IPS-NIHi7 (cell line): Measurements from ENCODE around the gene ST7L.
"Not testable (repeated sequence)": the region's sequence is repeated elsewhere in the genome, so short reads cannot be mapped to it uniquely, and the experiment has no call there.

Experiments
- DNase-seq: peaks from one replicate; pipeline ENCODE4 v3.0.0; 2012; ENCODE audit warnings: mixed read lengths; ENCODE audit errors: extremely low spot score

Gene ST7L

DNA sequence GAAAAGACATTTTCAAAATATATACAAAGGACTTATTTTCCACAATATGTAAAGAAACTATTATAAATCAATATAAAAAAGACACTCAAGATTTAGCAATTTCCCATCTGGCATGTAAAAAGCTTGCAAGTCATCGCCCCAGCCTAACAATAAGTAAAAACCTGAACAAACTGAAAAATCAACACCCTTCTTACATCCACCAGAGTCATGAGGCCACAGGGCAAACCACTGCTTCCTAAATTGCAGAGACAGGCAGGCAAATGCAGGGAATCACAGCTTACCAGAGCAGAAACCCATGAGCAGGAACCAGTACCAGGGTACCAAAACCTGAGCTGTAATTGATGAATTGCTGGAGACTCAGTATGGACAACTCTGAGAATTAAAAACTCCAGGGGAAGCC, 126.9 kb downstream of the ST7L start:
- DNase-seq, result no peak

DNA sequence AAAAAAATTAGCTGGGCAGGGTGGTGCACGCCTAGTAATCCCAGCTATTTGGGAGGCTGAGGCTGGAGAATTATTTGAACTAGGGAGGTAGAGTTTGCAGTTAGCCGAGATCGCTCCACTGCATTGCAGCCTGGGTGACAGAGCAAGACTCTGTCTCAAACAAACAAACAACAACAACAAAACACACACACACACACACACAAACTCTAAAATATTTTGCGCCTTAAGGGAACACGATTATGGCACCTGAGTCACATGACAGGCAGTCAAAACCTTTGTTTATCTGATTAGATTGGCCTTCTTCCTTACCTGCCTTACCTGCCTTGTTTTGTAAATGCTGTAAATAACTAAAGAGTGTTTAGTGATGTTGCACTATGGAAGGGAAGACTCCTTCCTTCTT, 130.8 kb downstream of the ST7L start:
- DNase-seq, result no peak

- not testable (repeated sequence) for DNase-seq
Observed at GRCh38 chr1:112487686-112488085, 131.3 kb downstream of the ST7L start.

- DNase-seq, result not testable (repeated sequence)
Observed at GRCh38 chr1:112486063-112486462, 132.9 kb downstream of the ST7L start.

DNA sequence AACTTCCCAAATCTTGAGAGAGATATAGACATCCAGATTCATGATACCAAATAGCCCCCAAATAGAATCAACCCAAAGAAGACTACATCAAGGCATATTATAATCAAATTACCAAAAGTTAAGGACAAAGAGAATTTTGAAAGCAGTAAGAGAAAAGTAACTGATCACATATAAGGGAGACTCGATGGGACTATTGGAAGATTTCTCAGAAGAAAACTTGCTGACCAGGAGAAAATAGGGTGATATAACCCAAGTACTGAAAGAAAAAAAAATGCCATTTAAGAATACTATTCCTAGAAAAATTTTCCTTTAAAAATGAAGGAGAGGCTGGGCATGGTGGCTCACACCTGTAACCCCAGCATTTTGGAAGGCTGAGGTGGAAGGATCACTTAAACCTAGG, 140.6 kb downstream of the ST7L start:
- DNase-seq, result no peak

GRCh38 chr1:112477550-112477949, 141.4 kb downstream of the ST7L start:
- DNase-seq, result no peak
